NCI-H2196 treated with DMSO at 0.1 percent for 48 hours (cell line): ENCODE measurements around the gene GREM2.

Experiments
- DNase-seq: peaks from one replicate; lab custom pipeline; 2025; ENCODE audit not compliant: unreplicated experiment; lab: John Stamatoyannopoulos, UW

The GREM2 gene

GRCh38 chr1:240501115-240501514 lies 110.8 kb downstream of the GREM2 start:
- no peak for DNase-seq

DNA sequence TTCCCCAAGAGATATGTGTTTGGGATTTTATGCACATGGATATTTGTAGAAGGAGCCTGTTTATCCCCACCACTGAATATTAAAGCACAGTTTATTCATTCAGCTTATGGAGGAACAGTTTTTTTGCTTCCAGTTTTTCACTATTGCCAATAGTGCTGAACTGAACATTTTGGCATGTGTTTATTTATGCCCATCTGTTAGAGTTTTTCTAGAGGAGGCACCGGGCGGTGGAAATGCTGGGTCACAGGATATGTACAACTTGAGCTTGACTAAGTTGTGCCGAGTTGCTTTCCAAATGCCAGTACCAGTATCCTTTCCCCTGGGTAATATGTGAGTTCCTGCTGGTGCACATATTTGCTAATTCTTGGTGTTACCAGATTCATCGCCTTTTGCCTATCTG lies 111.3 kb downstream of the GREM2 start:
- no peak for DNase-seq

- DNase-seq: no peak
Measured at GRCh38 chr1:240499012-240499411, 112.9 kb downstream of the GREM2 start.

DNA sequence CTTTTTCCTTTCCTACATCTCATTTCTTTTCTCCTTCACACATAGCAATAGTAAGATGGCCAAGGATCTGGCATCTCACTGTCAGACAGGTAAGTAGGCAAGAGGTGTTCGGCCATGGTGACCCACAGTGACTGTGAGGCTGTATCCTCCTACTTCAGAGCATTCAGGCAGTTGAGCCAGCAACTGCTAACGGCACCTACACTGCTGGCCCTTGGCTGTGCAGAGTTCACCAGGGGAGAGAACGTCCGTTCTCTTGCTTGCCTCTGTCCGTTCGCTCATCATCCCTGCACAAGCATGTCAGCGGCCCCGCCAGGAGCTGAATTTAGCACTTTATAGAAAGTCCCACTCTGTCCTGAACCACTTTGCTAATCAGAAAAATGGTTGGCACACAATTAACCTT lies 113.6 kb downstream of the GREM2 start:
- no peak for DNase-seq

- no peak for DNase-seq
Measured at GRCh38 chr1:240497908-240498307, 114.0 kb downstream of the GREM2 start.

- no peak for DNase-seq
Measured at GRCh38 chr1:240496941-240497340, 115.0 kb downstream of the GREM2 start.

DNA sequence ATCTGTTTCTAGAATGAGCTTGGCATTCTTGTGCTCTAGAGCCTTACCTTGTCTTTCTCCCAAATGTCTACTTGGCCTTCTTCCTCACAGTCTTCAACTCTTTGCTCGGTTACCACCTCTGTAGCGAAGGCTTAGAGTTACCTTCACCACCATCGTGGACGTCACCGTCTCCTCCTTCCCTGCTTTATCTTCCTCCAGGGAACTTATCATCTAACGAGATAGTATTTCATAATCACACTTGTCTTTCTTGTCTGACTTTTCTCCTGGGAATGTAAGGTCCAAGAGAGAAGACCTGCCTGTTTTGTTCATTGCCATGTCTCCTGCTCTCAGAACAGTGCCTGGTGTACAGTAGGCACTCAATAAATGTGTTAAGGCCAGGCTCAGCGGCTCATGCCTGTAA lies 115.6 kb downstream of the GREM2 start:
- no peak for DNase-seq

DNA sequence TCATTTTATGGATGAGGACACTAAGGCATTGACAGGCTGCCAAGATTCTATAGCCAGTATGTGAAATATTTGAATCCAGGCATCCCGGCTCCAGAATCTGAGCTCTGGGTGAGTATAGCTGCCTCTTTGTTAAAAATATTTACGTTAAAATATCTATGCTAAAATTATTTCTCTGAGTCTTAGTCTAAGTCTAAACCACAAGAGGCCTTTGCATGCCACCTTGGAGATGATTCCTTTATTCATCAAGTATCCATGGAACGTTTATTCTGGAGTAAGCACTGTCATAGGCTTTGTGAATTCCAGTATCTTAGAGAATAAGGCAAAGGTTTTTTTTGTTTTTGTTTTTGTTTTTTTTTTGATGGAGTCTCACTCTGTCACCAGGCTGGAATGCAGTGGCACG lies 116.4 kb downstream of the GREM2 start:
- no peak for DNase-seq

DNA sequence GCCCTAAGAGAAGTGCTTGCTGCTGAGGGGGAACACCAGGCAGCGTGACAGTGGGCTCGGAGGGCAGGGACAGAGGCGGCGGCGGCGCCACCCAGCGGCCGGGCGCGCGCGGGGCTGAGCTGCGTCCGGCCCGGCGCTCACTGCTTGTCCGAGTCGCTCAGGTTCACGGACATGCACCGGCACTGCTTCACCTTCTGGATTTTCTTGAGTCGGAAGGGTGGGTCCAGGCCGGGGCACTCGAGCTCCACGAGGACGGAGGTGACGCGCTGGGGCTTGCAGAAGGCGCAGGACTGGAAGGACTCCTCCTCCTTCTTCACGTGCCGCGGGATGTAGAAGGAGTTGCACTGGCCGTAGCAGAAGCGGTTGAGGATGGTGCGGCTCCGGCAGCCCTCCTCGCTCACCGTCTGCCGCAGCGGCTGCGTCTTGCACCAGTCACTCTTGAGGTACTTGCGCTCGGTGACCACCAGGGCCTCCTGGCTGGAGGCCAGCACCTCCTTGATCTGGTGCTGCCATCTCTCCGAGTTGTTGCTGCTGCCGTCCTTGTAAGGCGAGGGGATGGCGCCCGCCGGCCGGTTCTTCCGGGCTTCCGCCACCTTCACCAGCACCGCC lies 119.0 kb downstream of the GREM2 start:
- DNase-seq: no peak

DNA sequence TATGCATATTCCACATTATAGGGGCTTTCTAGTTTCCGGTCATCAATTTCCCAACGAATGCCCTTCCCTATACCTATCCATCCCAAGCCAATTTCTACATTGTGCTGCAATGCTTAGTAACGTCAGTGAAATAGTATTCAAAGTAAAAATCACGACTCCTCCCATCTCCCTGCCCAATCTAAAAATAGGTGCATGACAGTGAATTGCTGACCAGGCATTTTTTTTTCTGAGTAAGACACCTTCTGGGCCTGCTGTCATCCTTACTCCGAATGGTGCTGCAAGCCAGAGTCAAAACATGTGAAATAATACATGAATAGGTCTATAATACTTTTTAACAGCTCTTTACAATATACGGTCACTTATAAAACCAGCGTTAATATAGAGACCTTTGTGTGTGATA lies 120.2 kb downstream of the GREM2 start:
- DNase-seq: no peak

- DNase-seq: no peak
Measured at GRCh38 chr1:240491156-240491555, 120.8 kb downstream of the GREM2 start.

- no peak for DNase-seq
Measured at GRCh38 chr1:240487493-240487892, 124.5 kb downstream of the GREM2 start.

DNA sequence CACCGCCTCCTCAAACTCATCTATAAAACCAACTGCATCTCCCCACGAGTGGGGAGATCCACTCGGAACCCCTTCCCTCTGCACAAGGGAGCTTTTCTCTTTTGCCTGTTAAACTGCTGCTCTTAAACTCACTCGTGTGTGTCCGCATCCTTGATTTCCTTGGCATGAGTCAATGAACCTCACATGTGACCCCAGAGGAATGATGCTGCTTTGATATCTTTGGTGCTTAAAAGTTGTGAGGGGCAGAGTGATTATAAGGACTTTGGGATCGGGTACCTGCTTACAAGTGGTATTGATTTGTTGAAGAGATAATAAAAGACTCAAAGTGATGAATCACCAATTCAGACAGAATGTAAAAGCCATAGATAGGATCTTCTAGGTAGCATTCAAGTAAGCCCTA lies 125.3 kb downstream of the GREM2 start:
- DNase-seq: no peak

DNA sequence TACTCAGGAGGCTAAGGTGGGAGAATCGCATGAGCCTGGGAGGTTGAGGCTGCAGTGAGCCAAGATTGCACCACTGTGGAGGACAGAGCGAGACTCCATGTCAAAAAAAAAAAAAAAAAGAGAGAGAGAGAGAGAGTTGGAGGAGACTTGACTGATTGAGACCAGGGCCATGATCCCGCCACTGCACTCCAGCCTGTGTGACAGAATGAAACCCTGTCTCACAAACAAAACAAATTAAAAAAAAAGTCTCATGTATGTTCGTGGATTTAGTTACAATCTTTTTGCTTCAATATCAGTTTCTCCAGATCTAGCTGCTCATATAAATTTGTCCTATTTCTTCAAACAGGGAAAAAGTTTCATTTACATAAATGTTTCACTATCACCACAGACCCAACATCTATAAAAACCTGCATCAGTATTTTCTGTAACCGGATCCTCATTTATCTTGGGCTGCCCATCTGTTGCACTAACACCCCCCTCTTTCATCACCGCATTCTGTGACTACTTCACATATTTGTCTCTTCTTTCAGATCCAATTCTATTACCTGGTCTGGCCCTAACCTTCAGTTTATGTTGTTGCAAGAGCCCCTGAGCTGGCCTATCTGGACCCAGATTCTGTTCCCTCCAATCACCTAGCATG lies 127.0 kb downstream of the GREM2 start:
- DNase-seq: no peak

DNA sequence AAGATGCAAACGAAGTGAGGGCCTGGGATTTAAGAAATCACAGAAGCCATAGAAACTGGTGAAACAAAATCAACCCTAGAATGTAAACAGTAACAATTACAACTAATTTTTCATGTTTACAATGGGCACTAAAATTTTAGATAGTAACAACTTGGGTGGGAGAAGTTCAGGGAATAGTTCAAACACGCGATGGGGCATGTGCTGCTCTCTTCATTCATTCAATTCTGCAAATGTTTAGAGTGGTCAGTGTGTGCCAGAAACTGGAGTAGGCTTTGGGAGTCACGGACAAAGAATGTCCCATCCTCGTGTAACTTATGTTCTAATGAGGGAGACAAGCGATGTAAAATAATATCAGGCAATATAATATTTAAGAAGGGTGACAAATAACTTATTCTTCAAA lies 133.4 kb downstream of the GREM2 start:
- DNase-seq: no peak

- no peak for DNase-seq
Measured at GRCh38 chr1:240475832-240476231, 136.1 kb downstream of the GREM2 start.

DNA sequence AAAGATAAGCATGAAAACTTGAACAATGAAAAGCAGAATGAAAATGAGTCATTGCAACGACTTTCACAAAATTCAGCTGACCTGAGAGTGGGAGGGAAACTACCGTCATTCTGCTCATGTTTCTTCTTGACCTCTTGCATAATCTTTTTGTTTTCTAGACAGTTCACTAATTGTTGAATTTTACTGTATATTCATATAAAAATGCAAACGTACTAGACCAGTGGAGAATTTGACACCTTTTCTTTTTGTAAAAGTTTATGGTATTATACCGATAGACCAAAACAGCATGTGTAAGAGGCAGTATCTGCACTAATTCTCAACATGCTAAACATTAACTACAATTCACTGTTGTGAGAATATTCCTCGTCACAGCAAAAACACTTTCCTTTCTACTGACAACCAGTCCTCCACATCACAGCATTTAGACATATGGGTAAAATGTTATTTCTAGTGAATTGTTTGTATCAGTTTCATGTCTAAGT lies 137.8 kb downstream of the GREM2 start:
- DNase-seq: no peak

- DNase-seq: no peak
Measured at GRCh38 chr1:240468656-240469055, 143.3 kb downstream of the GREM2 start.

DNA sequence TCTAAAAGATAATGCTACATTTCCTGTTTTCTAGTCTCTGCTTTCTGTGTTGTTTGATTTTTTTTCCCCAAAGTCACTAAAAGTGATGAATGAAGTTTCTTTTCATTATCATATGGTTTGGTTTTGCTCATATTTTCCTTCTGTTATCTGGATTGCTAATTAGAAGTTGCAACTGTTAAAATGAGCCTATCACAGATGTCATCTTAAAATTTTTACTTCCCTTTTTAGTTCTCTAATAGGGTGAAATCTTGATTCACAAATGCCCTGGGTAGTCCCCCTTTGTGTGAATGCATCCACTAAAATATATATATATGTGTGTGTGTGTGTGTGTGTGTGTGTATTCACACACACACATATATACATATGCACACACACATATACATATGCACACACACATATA lies 144.1 kb downstream of the GREM2 start:
- no peak for DNase-seq

GRCh38 chr1:240466509-240466908 lies 145.4 kb downstream of the GREM2 start:
- no peak for DNase-seq

GRCh38 chr1:240465531-240465940 lies 146.4 kb downstream of the GREM2 start:
- no peak for DNase-seq

GRCh38 chr1:240464099-240464498 lies 147.9 kb downstream of the GREM2 start:
- DNase-seq: no peak
